Neural cell (in vitro differentiated cells): ENCODE measurements around the gene FAM117B. TPM values are rescaled to one million over a fixed set of nuclear protein-coding genes. Genes with fewer than 3 reads are reported as not detected.

ENCODE experiments used
- H2AFZ ChIP-seq: fragments of 200-600, 300-800 bp; sonication (generic), shearing (Covaris generic); 2 replicates; pipeline ENCODE4 v1.6.0; 2014; ENCODE audit warnings: low read depth, mild to moderate bottlenecking, antibody characterized with exemption, low read length, moderate library complexity
- H3F3A ChIP-seq: fragments of 200-600 bp; shearing (Covaris generic); 2 replicates; pipeline ENCODE4 v1.6.1; 2016; ENCODE audit warnings: mild to moderate bottlenecking, moderate library complexity, mixed read lengths, antibody characterized with exemption, low read length; ENCODE audit not compliant: insufficient read depth, poor library complexity, severe bottlenecking
- H3K27ac ChIP-seq: fragments of 200-600, 300-800 bp; sonication (generic), shearing (Covaris generic); 2 replicates; pipeline ENCODE4 v1.5.1; 2014; ENCODE audit warnings: mild to moderate bottlenecking, low read length, moderate library complexity
- H3K27me3 ChIP-seq: fragments of 300-800, 200-600 bp; sonication (generic), shearing (Covaris generic); 2 replicates; pipeline ENCODE4 v1.6.0; 2014; ENCODE audit warnings: mild to moderate bottlenecking, low read depth, low read length, moderate library complexity; ENCODE audit not compliant: insufficient read depth
- H3K36me3 ChIP-seq: fragments of 300-800, 200-600 bp; sonication (generic), shearing (Covaris generic); 2 replicates; pipeline ENCODE4 v1.5.1; 2014; ENCODE audit warnings: mild to moderate bottlenecking, antibody characterized with exemption, low read length, moderate library complexity; ENCODE audit not compliant: insufficient read depth
- H3K4me2 ChIP-seq: fragments of 300-800, 200-600 bp; sonication (generic), shearing (Covaris generic); 2 replicates; pipeline ENCODE4 v1.6.0; 2014; ENCODE audit warnings: mild to moderate bottlenecking, low read length
- H3K4me3 ChIP-seq: fragments of 300-800, 200-600 bp; sonication (generic), shearing (Covaris generic); 2 replicates; pipeline ENCODE4 v1.5.1; 2014; ENCODE audit warnings: mild to moderate bottlenecking, low read length, moderate library complexity
- H3K79me2 ChIP-seq: fragments of 200-600 bp; shearing (Covaris generic); replicated peaks from 2 replicates; pipeline ENCODE4 v1.6.0; 2014; ENCODE audit warnings: mild to moderate bottlenecking, low read length, moderate library complexity; ENCODE audit not compliant: insufficient read depth
- H3K9ac ChIP-seq: fragments of 300-800, 200-600 bp; sonication (generic), shearing (Covaris generic); 2 replicates; pipeline ENCODE4 v1.6.1; 2016; ENCODE audit warnings: mild to moderate bottlenecking, low read length, mixed read lengths
- H3K9me2 ChIP-seq: fragments of 200-600 bp; shearing (Covaris generic); 2 replicates; pipeline ENCODE4 v1.6.1; 2016; ENCODE audit warnings: mild to moderate bottlenecking, low read length, mixed read lengths; ENCODE audit not compliant: insufficient read depth
- H3K9me3 ChIP-seq: fragments of 200-600, 300-800 bp; sonication (generic), shearing (Covaris generic); 2 replicates; pipeline ENCODE4 v1.6.1; 2016; ENCODE audit warnings: mild to moderate bottlenecking, mixed run types, low read length, moderate library complexity, mixed read lengths
- H4K20me1 ChIP-seq: fragments of 200-600 bp; shearing (Covaris generic); 2 replicates; pipeline ENCODE4 v1.6.1; 2016; ENCODE audit warnings: mild to moderate bottlenecking, mixed run types; ENCODE audit not compliant: insufficient read depth
- CTCF ChIP-seq: fragments of 450-650 bp; IDR thresholded peaks from 2 replicates; pipeline ENCODE4 v1.5.1; 2014; ENCODE audit warnings: antibody characterized with exemption, mild to moderate bottlenecking, moderate library complexity; ENCODE audit not compliant: poor library complexity, severe bottlenecking
- EP300 ChIP-seq: fragments of 450-650 bp; conservative IDR thresholded peaks from 2 replicates; pipeline ENCODE4 v1.6.1; 2014; ENCODE audit warnings: antibody characterized with exemption, mild to moderate bottlenecking, moderate library complexity; ENCODE audit not compliant: poor library complexity, severe bottlenecking
- EZH2 ChIP-seq: fragments of 200-600, 300-800 bp; shearing (Covaris generic), sonication (generic); IDR thresholded peaks from 2 replicates; pipeline ENCODE4 v1.6.1; 2014; ENCODE audit warnings: antibody characterized with exemption, low read length, borderline replicate concordance, mild to moderate bottlenecking; ENCODE audit not compliant: insufficient read depth, poor library complexity, severe bottlenecking
- MXI1 ChIP-seq: fragments of 450-650 bp; conservative IDR thresholded peaks from 2 replicates; pipeline ENCODE4 v1.6.1; 2014; ENCODE audit warnings: antibody characterized with exemption, mild to moderate bottlenecking; ENCODE audit not compliant: poor library complexity, severe bottlenecking
- POLR2AphosphoS5 ChIP-seq: IDR thresholded peaks from 2 replicates; pipeline ENCODE4 v1.6.1; 2012
- RAD21 ChIP-seq: fragments of 450-650 bp; conservative IDR thresholded peaks from 2 replicates; pipeline ENCODE4 v1.6.1; 2014; ENCODE audit warnings: antibody characterized with exemption, mild to moderate bottlenecking, moderate library complexity
- REST ChIP-seq: IDR thresholded peaks from 2 replicates; pipeline ENCODE4 v1.6.1; 2012; ENCODE audit warnings: borderline replicate concordance
- SMC3 ChIP-seq: fragments of 450-650 bp; conservative IDR thresholded peaks from 2 replicates; pipeline ENCODE4 v1.6.1; 2014; ENCODE audit warnings: antibody characterized with exemption, mild to moderate bottlenecking, moderate library complexity; ENCODE audit not compliant: poor library complexity
- TAF1 ChIP-seq: IDR thresholded peaks from 2 replicates; pipeline ENCODE4 v1.6.1; 2012; ENCODE audit warnings: low read depth
- polyA plus RNA-seq: library from polyadenylated mRNA; depleted of rRNA; stranded (reverse); fragments of >200 nt; gene quantifications from 2 replicates; pipeline ENCODE4 v1.2.3, GENCODE V29; 2014

The FAM117B gene
- polyA plus RNA-seq, 1 donor from 2014 or later, result 32.9 TPM

GRCh38 chr2:202758604-202759003 is 123.8 kb downstream of the FAM117B start:
- Histone ChIP-seq H3K27ac (no peak overlapping the region), H4K20me1 (no peaks in the 10 kb centered on the region), H3K36me3 (peaks cover 12% of the 10 kb centered on the region)

GRCh38 chr2:202760848-202761247 is 126.1 kb downstream of the FAM117B start:
- no peaks in the 10 kb centered on the region for H3K9me2 ChIP-seq
- no peak overlapping the region for H3K27ac ChIP-seq
- no peak overlapping the region for H3K4me3 ChIP-seq
- no peak overlapping the region for H2AFZ ChIP-seq
- H3K9me3 ChIP-seq, result no peaks in the 10 kb centered on the region
- no peaks in the 10 kb centered on the region for H3K79me2 ChIP-seq
- H3K36me3 ChIP-seq, result peaks cover 12% of the 10 kb centered on the region
- no peak overlapping the region for H3K4me2 ChIP-seq
- H3F3A ChIP-seq, result no peaks in the 10 kb centered on the region
- H3K9ac ChIP-seq, result no peak overlapping the region
- no peaks in the 10 kb centered on the region for H3K27me3 ChIP-seq
- H4K20me1 ChIP-seq, result no peaks in the 10 kb centered on the region
- TF ChIP-seq RAD21 (no peak), EZH2 (no peak), MXI1 (no peak), CTCF (no peak), EP300 (no peak), SMC3 (no peak)

More at GRCh38 chr2:202758604-202759003, 123.8 kb downstream of the FAM117B start:
- Histone ChIP-seq H3K9ac (no peak overlapping the region), H2AFZ (no peak overlapping the region), H3K9me2 (no peaks in the 10 kb centered on the region), H3K79me2 (no peaks in the 10 kb centered on the region), H3K4me3 (no peak overlapping the region), H3K4me2 (no peak overlapping the region), H3F3A (no peaks in the 10 kb centered on the region), H3K27me3 (no peaks in the 10 kb centered on the region), H3K9me3 (no peaks in the 10 kb centered on the region)
- no peak for TF ChIP-seq EZH2
- no peak for TF ChIP-seq TAF1
- no peak for TF ChIP-seq POLR2AphosphoS5
- TF ChIP-seq MXI1, result no peak
- no peak for TF ChIP-seq REST
- TF ChIP-seq EP300, result no peak
- TF ChIP-seq CTCF, result no peak
- TF ChIP-seq SMC3, result no peak
- TF ChIP-seq RAD21, result no peak
